Putamen (tissue), 1 donor: ENCODE data around the gene OR5H14.

Experiments
- DNase-seq: peaks from one replicate; pipeline ENCODE4 v3.0.0-alpha.2; 2016; ENCODE audit warnings: low spot score

The OR5H14 gene

DNA sequence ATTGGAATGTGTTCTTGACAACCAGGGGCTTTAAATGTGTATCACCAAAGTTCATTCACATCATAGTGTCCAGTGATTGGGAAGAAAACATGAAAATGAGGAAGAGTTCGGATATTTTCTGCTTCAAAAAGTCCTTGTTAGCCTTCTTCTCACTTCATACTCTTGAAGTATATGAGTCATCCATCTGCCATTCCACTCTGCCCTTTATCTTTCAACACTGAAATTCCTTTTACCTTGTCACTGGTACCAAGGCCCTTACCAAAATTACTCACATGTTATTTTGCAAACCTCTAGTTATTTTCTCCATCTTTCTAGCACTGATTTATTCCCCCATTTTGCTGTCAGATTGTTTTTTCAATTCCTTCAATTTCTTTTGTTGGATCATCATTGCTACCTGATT lies 51.7 kb downstream of the OR5H14 start:
- no peak for DNase-seq
